Mononuclear cell (primary cell): ENCODE results near the gene TMC8. TPM values are rescaled to one million over a fixed set of nuclear protein-coding genes. Genes with fewer than 3 reads are reported as not detected.

Source experiments
- H3K27me3 ChIP-seq: 2 replicates; pipeline ENCODE4 v1.6.0; 2011; ENCODE audit warnings: low read length, control low read depth; ENCODE audit not compliant: insufficient read depth
- H3K4me1 ChIP-seq: 2 replicates; pipeline ENCODE4 v1.5.1; 2011; ENCODE audit warnings: mild to moderate bottlenecking, low read length, control low read depth; ENCODE audit not compliant: insufficient read depth
- H3K4me3 ChIP-seq: 2 replicates; pipeline ENCODE4 v1.5.1; 2011; ENCODE audit warnings: mild to moderate bottlenecking, low read length, moderate library complexity
- H3K9me3 ChIP-seq: 2 replicates; pipeline ENCODE4 v1.5.1; 2011; ENCODE audit warnings: low read depth, mild to moderate bottlenecking, control low read depth, low read length
- total RNA-seq: library from RNA; depleted of rRNA; stranded (reverse); fragments of >200 nt; gene quantifications from one replicate; pipeline ENCODE4 v1.2.3, GENCODE V29; 2012

Gene TMC8
- total RNA-seq, 1 donor, result 138 TPM

DNA sequence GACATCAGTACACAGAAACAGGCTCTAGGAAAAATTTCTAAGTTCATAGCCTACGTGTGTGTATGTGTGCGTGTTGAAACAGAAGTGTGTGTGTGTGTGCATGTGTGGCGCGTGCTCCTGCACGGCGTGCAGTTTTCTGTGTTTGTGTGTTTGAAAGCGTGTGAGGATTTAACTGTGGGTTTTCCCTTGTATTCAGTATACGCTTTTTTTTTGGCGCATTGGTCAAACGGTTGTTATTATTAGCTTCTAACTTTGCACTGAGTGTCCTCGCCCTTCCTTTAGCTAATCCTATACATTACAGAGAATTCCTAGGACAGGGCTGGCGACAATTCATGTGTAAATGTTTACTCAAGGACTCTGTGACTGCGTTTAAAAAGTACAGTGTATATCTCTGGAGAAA, 25.0 kb upstream of the TMC8 start:
- Histone ChIP-seq H3K4me3 (no peak overlapping the region), H3K27me3 (no peaks in the 10 kb centered on the region)

DNA sequence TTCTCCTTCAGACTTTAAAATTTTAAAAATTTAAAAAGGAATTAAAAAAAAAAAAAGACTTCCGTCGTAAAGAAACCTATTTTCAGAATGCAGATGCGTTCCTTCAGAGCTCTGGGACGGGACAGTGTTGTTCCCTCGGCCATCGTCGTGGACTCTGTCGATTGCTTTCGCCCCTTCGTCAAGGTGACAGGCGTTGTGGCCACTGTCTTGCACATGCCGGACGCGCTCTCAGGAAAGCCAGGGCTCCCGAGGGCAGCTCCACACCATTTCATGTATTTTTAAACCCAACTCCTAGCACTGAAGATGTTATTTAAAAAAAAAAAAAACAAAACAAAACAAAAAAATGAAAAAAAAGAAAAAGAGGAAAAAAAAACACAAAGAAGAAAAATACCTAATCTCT, 24.4 kb upstream of the TMC8 start:
- H3K4me3 ChIP-seq, result no peak overlapping the region
- no peaks in the 10 kb centered on the region for H3K9me3 ChIP-seq
- no peaks in the 10 kb centered on the region for H3K27me3 ChIP-seq
- no peaks in the 10 kb centered on the region for H3K4me1 ChIP-seq

More for the DNA sequence above, 25.0 kb upstream of the TMC8 start:
- no peaks in the 10 kb centered on the region for H3K4me1 ChIP-seq
- no peaks in the 10 kb centered on the region for H3K9me3 ChIP-seq

DNA sequence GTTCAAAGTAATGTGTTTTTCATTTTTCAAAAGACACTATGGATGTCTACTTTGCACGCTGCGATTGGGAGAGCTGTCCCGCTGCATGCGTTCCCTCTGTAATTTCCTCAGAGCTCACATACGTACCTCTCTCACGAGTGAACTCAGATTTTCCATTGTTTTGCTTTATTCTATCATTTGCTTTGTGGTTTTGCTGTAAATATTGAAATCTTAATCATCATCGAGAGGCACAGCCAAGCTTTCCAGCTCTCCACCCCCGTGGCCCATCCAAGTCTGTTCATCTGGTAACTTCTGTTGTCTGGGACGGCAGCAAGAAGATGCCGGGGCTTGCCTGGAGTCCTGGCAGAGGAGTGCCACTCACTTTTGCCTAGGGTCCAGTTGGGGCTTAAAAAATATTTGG, 23.1 kb upstream of the TMC8 start:
- Histone ChIP-seq H3K27me3 (no peaks in the 10 kb centered on the region), H3K4me3 (no peak overlapping the region), H3K4me1 (peaks cover 2% of the 10 kb centered on the region), H3K9me3 (no peaks in the 10 kb centered on the region)

DNA sequence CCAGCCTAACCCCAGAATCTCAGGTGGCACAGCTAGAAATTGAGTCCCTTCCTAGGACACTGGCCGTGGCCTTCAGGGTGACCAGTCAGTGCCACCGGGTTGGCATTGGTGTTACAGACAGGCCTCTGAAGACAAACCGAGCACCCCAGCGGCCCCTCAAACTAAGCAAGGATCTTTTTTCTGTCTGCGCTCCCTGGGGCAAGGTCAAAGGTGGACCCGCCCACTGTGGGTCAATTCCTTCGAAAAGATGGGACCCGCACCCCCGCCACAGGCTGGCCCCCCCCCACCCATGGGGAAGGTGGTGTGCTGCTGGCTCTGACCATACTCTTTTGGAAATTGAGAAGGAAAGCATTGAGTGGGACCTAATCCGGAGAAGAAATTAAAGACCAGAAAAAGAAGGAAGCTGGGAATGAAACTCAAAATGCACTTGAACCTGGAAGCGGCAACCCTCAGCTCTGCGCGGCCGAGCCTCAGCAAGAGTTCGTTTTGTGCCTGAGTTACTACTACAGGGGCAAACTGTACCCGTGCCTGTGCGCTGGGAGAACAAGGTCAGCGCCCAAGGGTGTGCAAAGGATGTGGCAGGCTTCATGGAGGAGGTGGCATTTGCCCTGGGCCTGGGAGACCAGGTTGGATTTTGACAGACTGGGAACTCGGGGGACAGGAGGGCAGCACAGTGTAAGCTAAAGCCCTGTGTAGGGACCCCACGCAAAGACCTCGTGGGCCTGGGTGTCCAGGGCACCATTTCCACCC, 22.4 kb upstream of the TMC8 start:
- Histone ChIP-seq H3K27me3 (no peaks in the 10 kb centered on the region), H3K9me3 (no peaks in the 10 kb centered on the region), H3K4me1 (peaks cover 9% of the 10 kb centered on the region), H3K4me3 (no peak overlapping the region)

DNA sequence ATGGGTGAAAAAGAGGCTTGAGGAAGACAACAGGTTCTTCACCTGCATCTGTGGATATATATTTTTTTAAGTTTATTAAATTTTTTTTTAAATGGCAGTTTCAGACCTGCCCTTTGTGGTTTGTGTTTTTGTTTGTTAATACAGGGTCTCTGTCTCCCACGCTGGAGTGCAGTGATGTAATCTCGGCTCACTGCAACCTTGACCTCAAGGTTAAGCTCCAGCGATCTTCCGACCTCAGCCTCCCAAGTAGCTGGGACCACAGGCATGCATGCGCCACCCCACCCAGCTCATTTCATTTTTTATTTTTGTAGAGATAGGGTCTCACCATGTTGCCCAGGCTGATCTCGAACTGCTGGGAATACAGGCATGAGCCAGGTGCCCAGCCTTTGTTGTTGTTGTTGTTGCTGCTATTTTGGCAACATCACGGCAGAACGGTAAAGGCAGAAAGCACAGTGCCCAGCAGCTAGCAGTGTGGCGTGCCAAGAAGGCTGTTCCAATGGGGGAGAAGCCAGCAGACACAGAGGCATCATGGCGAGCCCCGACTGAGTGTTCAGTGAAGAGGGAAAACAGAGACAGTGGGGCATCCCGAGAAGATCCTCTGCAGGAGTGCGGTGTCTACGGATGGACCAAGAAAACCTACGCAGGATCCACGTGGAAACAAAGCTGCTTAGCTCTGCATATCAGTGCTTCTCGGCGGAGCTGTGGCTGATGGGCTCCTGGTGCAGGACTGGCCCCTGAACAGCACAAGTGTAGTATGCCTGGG, 21.7 kb upstream of the TMC8 start:
- no peak overlapping the region for H3K4me3 ChIP-seq
- no peaks in the 10 kb centered on the region for H3K27me3 ChIP-seq
- H3K4me1 ChIP-seq, result peaks cover 17% of the 10 kb centered on the region
- H3K9me3 ChIP-seq, result no peaks in the 10 kb centered on the region

DNA sequence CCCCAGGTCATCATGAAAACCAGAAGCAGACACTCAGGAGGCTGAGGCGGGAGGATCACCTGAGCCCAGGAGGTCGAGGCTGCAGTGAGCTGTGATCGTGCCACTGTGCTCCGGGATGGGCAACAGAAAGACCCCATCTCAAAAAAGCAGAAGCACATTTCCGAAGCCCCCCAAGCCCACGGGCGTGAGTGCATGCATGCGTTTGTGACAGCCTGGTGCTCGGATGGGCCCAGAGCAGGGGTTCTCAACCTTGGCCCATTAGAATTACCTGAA, 21.1 kb upstream of the TMC8 start:
- Histone ChIP-seq H3K27me3 (no peaks in the 10 kb centered on the region), H3K9me3 (no peaks in the 10 kb centered on the region), H3K4me3 (no peak overlapping the region), H3K4me1 (peaks cover 22% of the 10 kb centered on the region)

DNA sequence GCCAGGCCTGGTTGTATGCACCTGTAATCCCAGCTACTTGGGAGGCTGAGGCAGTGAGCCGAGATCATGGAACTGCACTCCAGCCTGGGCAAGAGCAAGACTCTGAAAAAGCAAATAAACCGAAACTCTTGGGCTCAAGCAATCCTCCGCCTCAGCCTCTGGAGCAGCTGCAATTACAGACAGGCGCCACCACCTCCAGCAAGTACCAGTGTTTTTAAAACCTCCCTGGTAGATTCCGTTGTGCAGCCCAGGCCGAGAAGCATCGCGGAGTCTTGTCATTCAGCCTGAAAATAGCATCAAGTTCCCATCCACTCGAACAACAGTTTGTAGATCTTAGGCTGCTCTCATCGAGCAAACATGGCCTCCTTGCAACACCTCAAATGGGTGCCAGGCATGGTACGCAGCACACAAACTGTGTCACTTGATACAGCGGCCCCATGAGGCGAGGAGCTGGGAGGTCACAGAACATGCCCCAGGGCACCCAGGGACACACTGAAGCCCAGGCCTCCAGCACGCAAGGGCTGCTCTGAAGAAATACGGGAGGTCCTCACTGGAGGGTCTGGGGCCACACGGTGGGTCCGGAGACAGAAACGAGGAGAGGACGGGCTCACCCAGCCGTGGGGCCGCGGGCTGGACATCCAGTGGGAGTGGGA, 20.1 kb upstream of the TMC8 start:
- no peaks in the 10 kb centered on the region for H3K27me3 ChIP-seq
- H3K9me3 ChIP-seq, result no peaks in the 10 kb centered on the region
- peaks cover 31% of the 10 kb centered on the region for H3K4me1 ChIP-seq
- H3K4me3 ChIP-seq, result no peak overlapping the region

DNA sequence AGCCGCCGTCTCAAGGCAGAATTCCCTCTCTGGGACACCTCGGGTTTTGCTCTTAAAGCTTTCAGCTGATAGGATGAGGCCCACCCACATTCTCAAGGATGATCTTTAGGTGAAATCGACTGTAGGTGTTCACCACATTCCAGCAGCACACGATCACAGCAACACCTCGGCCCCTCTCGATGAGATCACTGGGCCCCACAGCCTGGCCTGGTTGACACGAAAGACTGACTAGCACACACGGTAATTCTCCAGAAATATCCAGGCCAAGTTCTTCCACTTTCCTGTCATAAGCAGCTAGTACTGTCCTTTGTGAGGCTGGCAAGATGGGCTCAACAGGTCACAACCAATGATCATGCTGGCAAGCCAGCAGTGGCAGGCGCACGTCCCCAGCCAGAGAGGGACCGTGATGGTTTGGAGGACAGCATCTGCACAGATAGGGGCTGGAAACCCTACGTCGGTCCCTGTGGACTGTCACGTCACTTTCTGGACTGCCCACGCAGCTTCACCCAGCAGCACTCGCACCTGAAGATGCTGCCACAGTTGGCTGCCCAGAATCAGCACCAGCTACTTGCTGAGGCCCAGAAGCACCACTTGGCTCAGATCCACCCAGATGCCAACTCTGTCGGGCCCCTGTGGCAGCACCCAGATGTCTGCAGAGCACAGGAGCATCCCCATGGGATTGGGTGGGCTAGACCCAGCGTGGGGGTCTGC, 19.4 kb upstream of the TMC8 start:
- no peak overlapping the region for H3K4me3 ChIP-seq
- H3K4me1 ChIP-seq, result peaks cover 31% of the 10 kb centered on the region
- H3K9me3 ChIP-seq, result no peaks in the 10 kb centered on the region
- H3K27me3 ChIP-seq, result no peaks in the 10 kb centered on the region

DNA sequence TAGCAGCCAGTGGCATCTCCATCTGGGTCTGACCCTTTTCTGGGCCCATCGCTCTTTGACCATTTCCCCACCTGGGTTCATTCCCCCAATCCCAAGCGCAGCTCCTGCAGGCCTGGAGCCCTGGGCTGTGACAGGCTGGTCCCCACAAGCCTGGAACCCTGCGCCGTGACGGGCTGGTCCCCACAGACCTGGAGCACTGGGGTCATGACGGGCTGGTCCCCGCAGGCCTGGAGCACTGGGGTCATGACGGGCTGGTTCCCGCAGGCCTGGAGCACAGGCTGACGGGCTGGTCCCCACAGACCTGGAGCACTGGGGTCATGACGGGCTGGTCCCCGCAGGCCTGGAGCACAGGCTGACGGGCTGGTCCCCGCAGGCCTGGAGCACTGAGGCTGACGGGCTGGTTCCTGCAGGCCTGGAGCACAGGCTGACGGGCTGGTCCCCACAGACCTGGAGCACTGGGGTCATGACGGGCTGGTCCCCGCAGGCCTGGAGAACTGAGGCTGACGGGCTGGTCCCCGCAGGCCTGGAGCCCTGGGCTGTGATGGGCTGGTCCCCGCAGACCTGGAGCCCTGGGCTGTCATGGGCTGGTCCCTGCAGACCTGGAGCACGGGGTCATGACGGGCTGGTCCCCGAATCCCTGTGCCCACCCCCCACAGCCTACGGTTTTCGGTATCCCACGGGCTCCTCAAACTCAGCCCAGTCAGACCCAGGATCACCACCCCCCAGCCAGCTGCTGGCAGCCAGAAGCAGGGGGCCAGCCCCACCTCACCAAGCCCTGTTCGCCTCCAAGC, 18.6 kb upstream of the TMC8 start:
- H3K9me3 ChIP-seq, result no peaks in the 10 kb centered on the region
- peaks cover 32% of the 10 kb centered on the region for H3K4me1 ChIP-seq
- H3K4me3 ChIP-seq, result no peak overlapping the region
- H3K27me3 ChIP-seq, result no peaks in the 10 kb centered on the region

DNA sequence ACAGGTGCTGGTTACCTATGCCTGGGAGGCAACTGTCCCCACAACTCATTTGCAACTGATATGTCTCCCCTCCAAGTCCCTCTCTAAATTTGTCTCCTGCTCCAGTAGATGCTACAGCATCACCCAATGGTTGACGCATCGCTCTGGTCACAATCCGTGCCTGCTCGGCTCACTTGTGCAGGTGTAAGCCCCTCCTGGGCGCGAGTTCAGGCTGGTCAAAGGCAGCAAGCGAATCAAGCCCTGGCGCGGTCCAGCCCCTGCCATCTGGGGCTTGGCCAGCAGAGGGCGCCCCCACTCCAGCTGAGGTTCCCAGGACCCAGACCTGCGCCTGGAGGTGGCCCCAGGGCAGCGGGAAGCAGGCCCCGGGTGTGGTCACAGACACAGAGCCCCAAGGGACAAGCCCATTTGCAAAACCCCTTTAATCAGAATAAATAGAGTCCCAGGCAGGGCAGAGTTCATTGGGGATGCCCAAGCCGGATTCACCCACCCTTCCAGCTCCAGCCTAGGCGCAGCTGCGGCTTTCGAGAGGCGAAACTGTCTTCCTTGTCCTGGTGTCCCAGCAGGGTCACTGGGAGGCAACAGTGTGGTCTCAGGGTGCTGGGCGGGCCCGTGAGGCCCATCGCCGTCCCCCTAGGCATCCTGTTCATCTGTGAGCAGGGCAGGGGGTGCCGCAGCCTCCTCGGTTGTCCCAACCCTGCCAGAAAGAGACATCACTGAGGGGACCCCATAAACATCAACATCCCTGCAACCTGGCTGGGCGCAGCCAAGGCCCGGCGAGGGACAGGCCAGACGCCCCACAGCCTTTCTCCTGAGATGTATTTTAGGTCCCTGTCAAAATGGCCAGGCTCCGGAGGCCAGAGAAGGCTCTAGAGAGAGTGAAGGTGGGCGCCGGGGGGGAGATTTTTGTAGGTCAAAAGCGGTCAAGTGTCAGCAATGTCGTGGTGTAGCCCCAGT, 17.8 kb upstream of the TMC8 start:
- H3K27me3 ChIP-seq, result no peaks in the 10 kb centered on the region
- H3K4me1 ChIP-seq, result peaks cover 40% of the 10 kb centered on the region
- no peak overlapping the region for H3K4me3 ChIP-seq
- H3K9me3 ChIP-seq, result no peaks in the 10 kb centered on the region

DNA sequence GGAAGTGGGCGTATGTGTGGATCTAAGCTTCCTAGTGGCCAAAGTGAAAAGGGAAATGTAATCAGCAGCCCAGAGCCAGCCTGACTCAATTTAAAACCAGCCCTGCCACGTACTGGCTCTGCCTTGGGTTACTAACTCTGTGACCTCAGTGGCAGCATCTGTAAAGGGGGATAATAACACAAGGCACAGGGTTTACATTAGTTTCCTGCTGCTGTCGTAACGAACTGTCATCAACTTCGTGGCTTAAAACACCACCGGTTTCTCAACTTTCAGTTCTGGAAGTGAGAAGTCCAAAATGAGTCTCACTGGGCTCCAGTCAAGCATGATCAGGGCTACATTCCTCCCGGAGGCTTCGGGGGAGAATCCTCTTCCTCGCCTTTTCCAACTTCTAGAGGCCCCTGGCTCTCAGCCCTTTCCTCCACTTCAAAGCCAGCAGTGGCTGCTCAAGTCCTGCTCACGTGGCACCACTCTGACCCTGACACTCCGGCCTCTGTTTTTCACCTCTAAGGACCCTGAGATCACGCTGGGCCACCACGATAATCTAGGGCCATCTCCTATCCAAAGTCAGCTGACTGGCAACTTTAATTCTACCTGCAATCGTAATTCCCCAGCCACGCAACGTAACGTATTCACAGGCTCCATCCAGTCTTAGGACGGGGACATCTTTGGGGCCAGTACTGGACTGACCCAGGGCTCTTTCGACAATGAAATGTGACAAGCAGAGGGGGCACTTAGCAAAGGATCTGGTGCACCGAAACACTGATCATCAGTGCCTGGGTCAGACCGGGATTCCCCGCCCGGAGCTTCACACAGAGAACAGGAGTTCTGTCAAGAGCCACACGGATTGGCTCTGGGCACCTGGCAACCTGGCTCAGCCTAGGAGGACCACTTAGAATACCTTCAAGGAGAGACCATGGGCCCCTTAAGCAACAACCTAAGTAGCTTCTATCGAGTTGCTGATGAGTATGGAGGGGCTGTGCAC, 16.5 kb upstream of the TMC8 start:
- no peak overlapping the region for H3K4me3 ChIP-seq
- no peaks in the 10 kb centered on the region for H3K27me3 ChIP-seq
- H3K9me3 ChIP-seq, result no peaks in the 10 kb centered on the region
- H3K4me1 ChIP-seq, result peaks cover 51% of the 10 kb centered on the region

DNA sequence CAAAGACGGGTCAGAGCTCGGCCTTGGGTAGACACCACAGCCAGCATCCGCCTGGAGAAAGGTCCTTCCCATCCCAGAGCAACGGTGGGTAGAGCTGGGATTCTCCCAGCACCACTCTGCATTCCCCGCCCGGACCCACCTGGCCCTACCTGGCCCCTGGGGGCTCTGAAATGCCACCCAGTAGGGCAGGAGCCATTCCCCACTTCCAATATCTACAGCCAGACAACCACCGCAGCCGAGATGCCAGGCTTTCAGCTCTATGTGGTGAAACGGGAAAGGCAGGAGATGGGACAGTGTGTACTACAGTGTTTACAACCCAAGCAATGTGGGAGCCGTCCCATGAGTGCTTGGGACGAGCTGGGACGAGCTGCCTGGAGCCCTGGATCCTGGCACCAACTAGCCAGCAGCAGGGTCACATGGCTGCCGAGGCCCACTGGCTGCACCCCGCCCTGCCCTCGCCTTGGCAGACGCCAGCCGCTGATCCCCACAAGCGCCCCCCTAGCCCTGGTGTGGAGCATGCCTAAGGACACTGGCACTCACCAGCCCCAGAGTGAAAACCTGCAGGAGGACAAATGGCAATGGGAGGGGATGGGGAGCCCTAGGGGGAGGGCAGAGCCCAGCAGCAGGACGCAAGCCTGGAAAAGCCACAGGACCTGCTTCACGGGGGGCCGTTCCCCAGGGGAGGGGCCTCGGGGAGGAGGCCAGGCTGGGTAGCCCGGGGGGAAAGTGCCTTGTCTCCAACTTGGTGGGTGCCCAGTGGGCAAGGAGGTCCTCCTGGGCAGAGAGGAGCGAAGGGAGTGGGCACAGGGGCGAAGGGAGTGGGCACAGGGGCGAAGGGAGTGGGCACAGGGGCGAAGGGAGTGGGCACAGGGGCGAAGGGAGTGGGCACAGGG, 15.5 kb upstream of the TMC8 start:
- no peak overlapping the region for H3K4me3 ChIP-seq
- H3K4me1 ChIP-seq, result peaks cover 59% of the 10 kb centered on the region
- H3K9me3 ChIP-seq, result no peaks in the 10 kb centered on the region
- no peaks in the 10 kb centered on the region for H3K27me3 ChIP-seq
